Neural progenitor cell (in vitro differentiated cells): ENCODE measurements around the gene SUMO2.

ENCODE experiments used
- EZH2 ChIP-seq: fragments of 200-600 bp; sonication (generic); IDR thresholded peaks from 2 replicates; pipeline ENCODE4 v1.6.1; 2017; ENCODE audit warnings: antibody characterized with exemption, mild to moderate bottlenecking, moderate library complexity
- EZH2phosphoT487 ChIP-seq: fragments of 200-600 bp; sonication (generic); IDR thresholded peaks from 2 replicates; pipeline ENCODE4 v1.6.1; 2017; ENCODE audit warnings: antibody characterized with exemption
- TF ChIP-seq, protein P1 (sequence below): fragments of 200-600 bp; sonication (generic); IDR thresholded peaks from 2 replicates; pipeline ENCODE4 v1.5.1; 2017; ENCODE audit warnings: antibody characterized with exemption, mild to moderate bottlenecking

DNA sequence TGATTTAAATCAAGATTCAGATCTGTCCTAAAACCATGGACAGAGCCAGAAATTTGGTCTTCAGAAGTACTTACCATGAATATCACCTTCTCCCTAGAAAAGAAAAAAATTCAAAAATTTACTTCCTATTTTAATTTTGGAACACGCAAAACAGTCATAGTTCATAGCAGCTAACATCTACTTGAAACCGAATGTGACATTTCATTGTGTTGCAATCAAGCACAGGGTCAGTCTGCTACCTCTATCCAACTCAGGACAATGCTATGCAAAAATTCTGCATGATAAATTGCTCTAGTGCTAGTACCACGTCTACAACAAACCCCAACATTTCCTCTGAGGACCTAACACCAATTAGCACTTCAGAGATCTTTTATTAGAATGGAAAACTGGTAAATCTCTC is 36.2 kb downstream of the SUMO2 start:
- TF ChIP-seq, protein P1, sequence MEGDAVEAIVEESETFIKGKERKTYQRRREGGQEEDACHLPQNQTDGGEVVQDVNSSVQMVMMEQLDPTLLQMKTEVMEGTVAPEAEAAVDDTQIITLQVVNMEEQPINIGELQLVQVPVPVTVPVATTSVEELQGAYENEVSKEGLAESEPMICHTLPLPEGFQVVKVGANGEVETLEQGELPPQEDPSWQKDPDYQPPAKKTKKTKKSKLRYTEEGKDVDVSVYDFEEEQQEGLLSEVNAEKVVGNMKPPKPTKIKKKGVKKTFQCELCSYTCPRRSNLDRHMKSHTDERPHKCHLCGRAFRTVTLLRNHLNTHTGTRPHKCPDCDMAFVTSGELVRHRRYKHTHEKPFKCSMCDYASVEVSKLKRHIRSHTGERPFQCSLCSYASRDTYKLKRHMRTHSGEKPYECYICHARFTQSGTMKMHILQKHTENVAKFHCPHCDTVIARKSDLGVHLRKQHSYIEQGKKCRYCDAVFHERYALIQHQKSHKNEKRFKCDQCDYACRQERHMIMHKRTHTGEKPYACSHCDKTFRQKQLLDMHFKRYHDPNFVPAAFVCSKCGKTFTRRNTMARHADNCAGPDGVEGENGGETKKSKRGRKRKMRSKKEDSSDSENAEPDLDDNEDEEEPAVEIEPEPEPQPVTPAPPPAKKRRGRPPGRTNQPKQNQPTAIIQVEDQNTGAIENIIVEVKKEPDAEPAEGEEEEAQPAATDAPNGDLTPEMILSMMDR, result no peak
- no peak for TF ChIP-seq EZH2phosphoT487
- no peak for TF ChIP-seq EZH2
